GM12872 (cell line): ENCODE measurements around the gene C3orf70.

Experiments
- CTCF ChIP-seq: IDR thresholded peaks from 3 replicates; pipeline ENCODE4 v1.5.1; 2011; ENCODE audit warnings: low read depth, mild to moderate bottlenecking, low read length, moderate library complexity; ENCODE audit not compliant: insufficient read depth

Gene C3orf70

DNA sequence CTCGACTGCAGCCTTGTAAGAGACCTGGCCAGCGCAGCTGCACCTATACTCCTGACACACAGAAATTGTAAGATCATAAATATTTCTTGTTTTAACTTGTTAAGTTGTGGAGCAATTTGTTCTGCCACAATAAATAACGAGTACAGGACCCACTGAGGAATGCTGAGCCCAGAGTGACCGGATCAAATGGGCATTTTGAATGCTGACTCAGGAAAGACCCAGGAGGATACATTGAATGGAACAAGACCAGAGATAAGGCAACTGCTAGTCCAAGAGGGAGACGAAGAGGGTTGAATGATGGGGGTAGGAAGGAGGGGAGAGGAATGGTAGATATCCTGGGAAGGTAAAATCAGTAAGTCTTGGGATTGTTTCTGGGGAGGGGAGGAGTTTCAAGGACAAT lies 8.9 kb upstream of the C3orf70 start:
- no peak for TF ChIP-seq CTCF

DNA sequence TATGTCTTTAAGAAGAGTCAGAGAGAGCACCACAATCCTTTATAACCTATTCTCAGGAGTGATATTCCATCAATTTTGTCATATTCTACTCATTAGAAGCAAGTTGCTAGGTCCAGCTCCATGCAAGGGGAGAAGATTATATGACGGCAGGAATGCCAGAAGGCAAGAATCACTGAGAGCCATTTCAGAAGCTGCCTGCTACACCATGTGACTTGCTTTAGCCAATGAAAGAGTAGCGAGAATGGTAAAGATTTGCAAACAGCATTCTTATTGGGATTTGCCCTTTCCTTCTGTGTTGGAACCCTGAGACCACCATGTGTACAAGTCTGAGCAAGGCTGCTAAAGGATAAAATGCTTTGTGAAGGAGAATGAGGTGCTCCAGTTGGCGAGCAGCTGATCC lies 4.5 kb upstream of the C3orf70 start:
- no peak for TF ChIP-seq CTCF

DNA sequence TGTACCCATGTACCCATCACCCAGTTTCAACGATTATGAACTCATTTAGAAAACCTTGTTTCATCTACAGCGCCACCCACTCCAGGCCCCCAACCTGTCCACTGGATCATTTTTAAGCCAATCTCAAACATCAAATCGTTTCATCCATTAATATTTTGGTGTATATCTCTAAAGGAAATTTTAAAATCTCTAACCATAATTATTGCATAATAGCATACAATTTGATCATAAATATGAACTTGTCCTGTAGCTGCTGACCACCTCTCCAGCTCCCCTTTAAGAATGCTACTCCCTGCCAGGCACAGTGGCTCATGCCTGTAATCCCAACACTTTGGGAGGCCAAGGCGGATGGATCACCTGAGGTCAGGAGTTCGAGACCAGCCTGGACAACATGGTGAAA lies 2.8 kb upstream of the C3orf70 start:
- TF ChIP-seq CTCF, result no peak

GRCh38 chr3:185153861-185154629 lies 1.2 kb upstream of the C3orf70 start:
- TF ChIP-seq CTCF, result no peak

DNA sequence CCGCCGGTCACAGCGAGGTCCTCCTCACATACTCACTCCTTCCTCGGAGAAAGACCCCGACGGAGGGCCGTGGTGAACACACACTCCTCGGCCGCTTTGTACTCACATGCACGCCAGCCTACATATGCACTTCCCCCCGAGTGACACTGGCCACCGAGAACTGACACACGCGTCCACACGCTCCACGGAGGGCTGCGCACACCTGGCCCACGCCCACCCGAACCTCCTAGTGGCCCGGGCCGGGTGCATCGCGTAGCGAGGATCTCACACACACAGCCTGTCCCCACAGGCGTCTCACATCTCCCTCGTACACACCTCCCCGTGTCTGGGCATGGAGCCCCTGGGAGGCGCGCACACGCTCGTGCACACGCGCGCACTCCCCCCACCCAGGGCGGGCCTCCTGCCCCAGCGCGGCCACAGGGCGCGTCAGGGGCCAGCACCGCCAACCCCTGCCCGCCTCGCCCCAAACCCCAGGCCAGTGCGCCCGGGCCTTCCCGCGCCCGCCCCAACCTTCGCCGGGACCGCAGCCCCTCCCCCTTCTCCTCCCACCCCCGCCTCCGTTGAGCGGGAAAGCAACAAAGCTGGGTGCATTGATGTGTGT lies 411 bp upstream of the C3orf70 start:
- TF ChIP-seq CTCF, result no peak

DNA sequence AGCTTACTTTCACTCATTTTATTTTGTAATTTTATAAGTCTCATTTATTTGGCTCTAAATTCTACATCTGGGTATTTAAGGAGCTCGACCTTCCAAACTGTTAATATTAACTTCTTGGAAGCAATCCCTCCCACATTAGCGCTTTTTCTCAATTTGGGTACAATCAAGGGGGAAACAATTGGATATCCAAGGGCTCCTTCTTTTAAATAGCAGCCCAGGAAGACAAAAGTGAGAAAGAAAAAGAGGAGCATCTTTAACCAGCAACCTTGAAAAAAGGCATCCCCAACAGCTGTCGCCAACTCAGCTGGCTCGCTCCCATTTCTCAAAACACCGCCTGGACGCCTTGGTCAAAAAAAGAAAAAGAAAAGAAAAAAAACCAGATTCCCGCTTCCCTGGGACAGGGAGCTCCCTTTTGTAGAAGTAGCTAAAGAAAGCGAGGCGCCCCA lies 873 bp downstream of the C3orf70 start:
- no peak for TF ChIP-seq CTCF

GRCh38 chr3:185151101-185151963 lies 1.5 kb downstream of the C3orf70 start:
- TF ChIP-seq CTCF, result no peak
